Endothelial cell (in vitro differentiated cells): ENCODE results near the gene TCIRG1. TPM values are rescaled to one million over a fixed set of nuclear protein-coding genes. Genes with fewer than 3 reads are reported as not detected.

Experiments
- DNase-seq: peaks from one replicate; pipeline ENCODE4 v3.0.0; 2021; ENCODE audit warnings: low spot score
- H3K27ac Mint-ChIP-seq: one replicate; pipeline ENCODE4 v1.8.0; 2021; ENCODE audit warnings: mixed read lengths, inconsistent platforms; ENCODE audit not compliant: unreplicated experiment
- H3K27me3 Mint-ChIP-seq: one replicate; pipeline ENCODE4 v1.8.0; 2021; ENCODE audit warnings: mild to moderate bottlenecking, moderate library complexity, mixed read lengths, inconsistent platforms; ENCODE audit not compliant: unreplicated experiment
- H3K36me3 Mint-ChIP-seq: one replicate; pipeline ENCODE4 v1.8.0; 2021; ENCODE audit warnings: mild to moderate bottlenecking, low read depth, mixed read lengths, inconsistent platforms; ENCODE audit not compliant: unreplicated experiment
- H3K4me1 Mint-ChIP-seq: one replicate; pipeline ENCODE4 v1.8.0; 2021; ENCODE audit warnings: mild to moderate bottlenecking, mixed read lengths, inconsistent platforms; ENCODE audit not compliant: unreplicated experiment
- H3K4me3 Mint-ChIP-seq: one replicate; pipeline ENCODE4 v1.8.0; 2021; ENCODE audit warnings: mild to moderate bottlenecking, mixed read lengths, inconsistent platforms; ENCODE audit not compliant: unreplicated experiment
- H3K9me3 Mint-ChIP-seq: one replicate; pipeline ENCODE4 v1.8.0; 2021; ENCODE audit warnings: mixed read lengths, inconsistent platforms; ENCODE audit not compliant: unreplicated experiment
- CTCF ChIP-seq: fragments of 200-600 bp; sonication (generic); IDR thresholded peaks from one replicate; pipeline ENCODE4 v1.5.0; 2021; ENCODE audit warnings: antibody characterized with exemption; ENCODE audit not compliant: unreplicated experiment
- total RNA-seq: library from RNA; stranded (reverse); fragmentation: NEBNext Ultra II Directional; extraction: Animal tissue kit (Norgen Biotek cat#: 25700); gene quantifications from one replicate; pipeline ENCODE4 v1.2.1, GENCODE V29; 2021; ENCODE audit not compliant: unreplicated experiment

Gene TCIRG1
- total RNA-seq, 1 donor from 2014 or later, result 294 TPM

- no peak for TF ChIP-seq CTCF
- peaks cover 4% of the 10 kb centered on the region for H3K36me3 Mint-ChIP-seq
Measured at GRCh38 chr11:68026391-68027105, 12.3 kb upstream of the TCIRG1 start.

GRCh38 chr11:68027667-68028066 is 11.2 kb upstream of the TCIRG1 start:
- no peak overlapping the region for H3K4me3 Mint-ChIP-seq
- H3K9me3 Mint-ChIP-seq, result no peaks in the 10 kb centered on the region
- peaks cover 19% of the 10 kb centered on the region for H3K4me1 Mint-ChIP-seq
- no peak for DNase-seq
- no peak overlapping the region for H3K27ac Mint-ChIP-seq
- H3K36me3 Mint-ChIP-seq, result peaks cover 4% of the 10 kb centered on the region
- H3K27me3 Mint-ChIP-seq, result peaks cover 16% of the 10 kb centered on the region
- no peak for TF ChIP-seq CTCF

More at GRCh38 chr11:68026391-68027105, 12.3 kb upstream of the TCIRG1 start:
- H3K9me3 Mint-ChIP-seq, result no peaks in the 10 kb centered on the region
- peak overlapping the region; percentile 42 for H3K27ac Mint-ChIP-seq
- H3K4me3 Mint-ChIP-seq, result no peak overlapping the region
- H3K4me1 Mint-ChIP-seq, result peaks cover 17% of the 10 kb centered on the region
- H3K27me3 Mint-ChIP-seq, result peaks cover 12% of the 10 kb centered on the region
- DNase-seq, result no peak

- H3K4me1 Mint-ChIP-seq, result peaks cover 19% of the 10 kb centered on the region
- H3K9me3 Mint-ChIP-seq, result no peaks in the 10 kb centered on the region
- peaks cover 4% of the 10 kb centered on the region for H3K36me3 Mint-ChIP-seq
- no peak for DNase-seq
- TF ChIP-seq CTCF, result no peak
- H3K27me3 Mint-ChIP-seq, result peaks cover 16% of the 10 kb centered on the region
- H3K4me3 Mint-ChIP-seq, result peak overlapping the region; percentile 98
- H3K27ac Mint-ChIP-seq, result peak overlapping the region; percentile 74
Measured at GRCh38 chr11:68028802-68029545, 9.9 kb upstream of the TCIRG1 start.

GRCh38 chr11:68030318-68031143 is 8.3 kb upstream of the TCIRG1 start, which contains the start of gene NDUFS8:
NDUFS8 (plus strand) TSS chr11:68030681; CDS start chr11:68032152, 1,471 bp downstream.
- Mint-ChIP-seq H3K27ac (peak within 1 kb of the TSS; percentile 68), H3K4me1 (peaks cover 19% of the 10 kb centered on the region), H3K36me3 (peaks cover 2% of the 10 kb centered on the region), H3K4me3 (peak within 1 kb of the TSS; percentile 98), H3K9me3 (no peaks in the 10 kb centered on the region), H3K27me3 (peaks cover 15% of the 10 kb centered on the region)
- TF ChIP-seq CTCF, result no peak
- peak; percentile 88 for DNase-seq
